T-helper 1 cell treated with Interleukin-12 subunit alpha and Interleukin-12 subunit beta and Interleukin-4 antibody, amounts not matched to agents 30 μg/mL and 1 μg/mL, for 36 hours (primary cell): Measurements from ENCODE around the gene B3GNT9.
A peak's percentile ranks its signal among the peaks of the same experiment; 100 is the strongest.

Experiments
- H3K27ac Mint-ChIP-seq: one replicate; pipeline ENCODE4 v1.8.0; 2021; ENCODE audit warnings: mild to moderate bottlenecking, mixed read lengths
- H3K27me3 Mint-ChIP-seq: one replicate; pipeline ENCODE4 v1.8.0; 2021; ENCODE audit warnings: low read depth, mixed read lengths
- H3K36me3 Mint-ChIP-seq: one replicate; pipeline ENCODE4 v1.8.0; 2021; ENCODE audit warnings: low read depth, mixed read lengths
- H3K4me1 Mint-ChIP-seq: one replicate; pipeline ENCODE4 v1.8.0; 2021; ENCODE audit warnings: low read depth, mixed read lengths
- H3K4me3 Mint-ChIP-seq: one replicate; pipeline ENCODE4 v1.8.0; 2021; ENCODE audit warnings: mild to moderate bottlenecking, moderate library complexity, mixed read lengths
- H3K9me3 Mint-ChIP-seq: one replicate; pipeline ENCODE4 v1.8.0; 2021; ENCODE audit warnings: mixed read lengths

Gene B3GNT9

DNA sequence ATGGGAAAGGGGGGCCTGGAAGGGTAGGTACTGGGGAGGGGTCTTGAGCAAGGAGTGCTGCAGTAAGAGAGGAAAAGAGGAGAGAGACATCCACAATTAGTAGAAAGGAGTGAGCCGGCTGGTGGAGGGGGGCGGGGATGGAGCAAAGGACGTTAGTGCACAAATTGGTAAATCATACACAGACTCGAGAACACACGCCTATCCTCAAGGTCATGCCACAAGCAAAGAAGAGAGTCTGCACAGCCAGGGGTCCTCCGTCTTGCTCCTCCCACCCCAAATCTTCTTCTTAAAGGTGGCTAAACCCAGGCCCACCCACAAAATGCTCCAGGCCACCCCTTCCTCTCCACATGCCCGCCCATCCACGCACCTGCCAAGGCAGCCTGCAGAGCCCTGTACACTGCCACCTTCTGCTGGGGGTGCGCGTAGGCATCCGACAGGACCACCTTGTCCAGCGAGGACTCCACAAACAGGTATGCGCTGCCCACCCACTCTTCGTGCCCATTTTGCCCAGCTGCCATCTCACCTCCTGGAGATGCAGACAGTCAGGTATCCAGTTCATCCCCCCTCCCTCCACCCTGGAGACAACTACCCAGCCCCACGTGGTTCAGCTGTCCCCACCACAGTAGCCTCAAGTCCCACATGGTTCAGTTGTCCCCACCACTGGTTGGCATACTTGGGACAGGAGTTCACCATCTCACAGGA lies 5.5 kb upstream of the B3GNT9 start:
- peak overlapping the region; percentile 99 for H3K27ac Mint-ChIP-seq
- peak overlapping the region; percentile 59 for H3K4me3 Mint-ChIP-seq
- no peaks in the 10 kb centered on the region for H3K9me3 Mint-ChIP-seq
- H3K27me3 Mint-ChIP-seq, result no peaks in the 10 kb centered on the region
- H3K4me1 Mint-ChIP-seq, result peaks cover 56% of the 10 kb centered on the region
- peaks cover 42% of the 10 kb centered on the region for H3K36me3 Mint-ChIP-seq

DNA sequence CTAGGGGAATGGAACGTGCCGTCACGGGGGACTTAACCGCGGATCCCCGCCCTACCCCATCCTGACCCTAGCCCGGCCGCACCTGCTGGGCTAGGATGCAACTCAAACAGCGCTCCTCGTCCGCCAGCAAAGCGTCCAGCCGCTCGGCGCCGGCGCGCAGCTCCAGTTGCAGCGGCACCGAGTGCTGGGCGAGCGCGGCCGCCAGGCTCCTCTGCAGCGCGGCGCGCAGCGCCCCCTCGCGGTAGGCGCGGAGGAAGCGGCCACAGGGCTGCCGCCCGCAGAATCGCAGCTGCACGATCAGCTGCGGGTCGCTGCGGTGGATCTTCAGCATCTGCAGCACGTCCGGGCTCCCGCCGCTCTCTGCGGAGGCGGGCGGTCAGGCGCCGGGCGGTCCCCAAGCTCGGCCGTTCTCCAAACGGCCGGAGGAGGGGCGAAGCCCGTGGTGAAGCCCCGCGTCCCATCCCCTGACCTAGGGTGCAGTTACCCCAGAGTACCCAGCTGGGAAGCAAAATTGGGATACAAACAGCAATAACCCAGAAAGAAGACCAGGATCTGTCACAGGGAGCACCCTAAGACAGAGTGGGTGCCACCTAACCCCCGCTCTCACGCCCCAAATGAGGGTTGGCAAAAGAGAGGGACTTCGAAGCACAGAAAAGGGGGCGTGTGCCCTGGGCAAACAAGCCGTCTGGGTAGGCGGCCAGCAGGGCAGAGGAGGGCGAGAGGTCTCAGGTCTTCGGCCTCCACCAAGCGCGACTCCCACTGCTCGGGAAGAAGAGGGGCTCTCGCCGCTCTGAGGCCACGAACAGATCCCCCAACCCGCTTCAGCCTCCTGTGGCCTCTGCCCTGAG lies 4.7 kb upstream of the B3GNT9 start:
- H3K27me3 Mint-ChIP-seq, result no peaks in the 10 kb centered on the region

DNA sequence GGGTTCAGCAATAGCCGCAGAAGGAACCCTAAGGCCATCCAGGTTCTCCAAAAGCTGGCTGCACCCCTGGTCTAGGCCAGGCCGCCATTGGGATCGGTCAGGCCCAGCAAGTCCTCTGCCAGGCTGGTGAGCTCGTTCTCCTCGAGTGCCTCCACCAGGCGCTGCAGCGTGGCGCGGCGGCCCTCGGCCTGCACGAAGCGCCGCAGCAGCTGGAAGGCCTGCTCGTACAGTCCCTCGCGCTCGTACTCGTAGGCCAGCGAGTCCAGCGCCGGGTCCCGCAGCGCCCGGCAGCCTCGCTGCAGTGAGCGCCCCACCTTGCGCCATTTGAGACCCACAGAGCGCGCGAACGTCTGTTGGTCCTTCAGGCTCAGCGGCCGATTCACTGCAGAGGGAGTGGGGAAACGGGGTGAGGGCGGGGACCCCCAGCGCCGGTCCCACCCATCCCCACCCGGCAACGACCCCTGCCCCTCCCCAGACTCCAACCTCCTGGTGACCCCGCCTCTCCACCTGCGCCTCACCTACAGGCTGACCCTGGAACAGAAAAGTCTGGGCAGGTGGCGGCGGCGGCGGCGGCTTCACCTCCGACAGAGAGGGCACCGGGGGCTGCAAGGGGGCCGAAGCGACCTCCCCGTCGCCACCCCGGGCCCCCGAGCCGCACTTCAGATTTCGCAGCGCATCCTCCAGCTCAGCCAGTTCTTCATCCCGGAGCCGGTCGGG lies 3.9 kb upstream of the B3GNT9 start:
- Mint-ChIP-seq H3K4me1 (peaks cover 55% of the 10 kb centered on the region), H3K36me3 (peaks cover 39% of the 10 kb centered on the region), H3K27ac (no peak overlapping the region), H3K9me3 (no peaks in the 10 kb centered on the region), H3K27me3 (no peaks in the 10 kb centered on the region), H3K4me3 (peak overlapping the region; percentile 78)

More for the DNA sequence above, 4.7 kb upstream of the B3GNT9 start:
- Mint-ChIP-seq H3K9me3 (no peaks in the 10 kb centered on the region), H3K27ac (peak overlapping the region; percentile 99), H3K4me1 (peaks cover 55% of the 10 kb centered on the region), H3K4me3 (peak overlapping the region; percentile 78), H3K36me3 (peaks cover 39% of the 10 kb centered on the region)

DNA sequence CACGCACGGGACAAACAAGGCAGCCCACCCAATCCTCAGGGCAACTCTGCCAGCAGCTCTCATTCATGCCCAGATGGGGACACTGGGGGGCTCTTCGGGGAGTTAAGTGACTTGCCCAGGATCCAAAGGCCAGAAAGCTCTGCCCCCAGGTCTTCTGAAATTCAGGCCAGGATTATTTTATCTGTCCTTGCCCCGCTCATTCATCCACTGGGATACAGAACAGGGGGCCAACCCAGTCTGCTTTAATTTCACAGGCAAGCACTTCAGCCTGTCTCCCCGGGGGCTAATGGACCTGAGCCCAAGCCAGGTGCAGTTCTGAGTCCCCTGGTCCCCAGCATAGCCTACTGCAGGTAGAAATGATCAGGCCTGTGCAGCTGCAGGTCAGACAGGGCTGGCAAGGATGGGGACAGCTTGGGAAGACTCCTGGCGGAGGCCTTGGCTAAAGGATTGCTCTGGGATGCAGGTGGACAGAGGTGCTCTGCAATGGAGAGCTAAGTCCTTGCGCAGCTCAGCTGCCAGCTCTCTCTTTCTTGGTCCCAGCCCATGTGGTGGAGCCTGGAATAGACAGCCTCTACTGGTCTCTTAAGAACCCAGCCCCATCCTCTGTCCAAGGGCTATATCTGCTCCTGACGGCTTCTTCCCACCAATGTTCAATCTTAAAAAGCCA lies 766 bp upstream of the B3GNT9 start:
- peaks cover 36% of the 10 kb centered on the region for H3K4me1 Mint-ChIP-seq
- no peaks in the 10 kb centered on the region for H3K9me3 Mint-ChIP-seq
- H3K4me3 Mint-ChIP-seq, result peak overlapping the region; percentile 79
- H3K27ac Mint-ChIP-seq, result peak overlapping the region; percentile 50
- peaks cover 34% of the 10 kb centered on the region for H3K36me3 Mint-ChIP-seq
- no peaks in the 10 kb centered on the region for H3K27me3 Mint-ChIP-seq

DNA sequence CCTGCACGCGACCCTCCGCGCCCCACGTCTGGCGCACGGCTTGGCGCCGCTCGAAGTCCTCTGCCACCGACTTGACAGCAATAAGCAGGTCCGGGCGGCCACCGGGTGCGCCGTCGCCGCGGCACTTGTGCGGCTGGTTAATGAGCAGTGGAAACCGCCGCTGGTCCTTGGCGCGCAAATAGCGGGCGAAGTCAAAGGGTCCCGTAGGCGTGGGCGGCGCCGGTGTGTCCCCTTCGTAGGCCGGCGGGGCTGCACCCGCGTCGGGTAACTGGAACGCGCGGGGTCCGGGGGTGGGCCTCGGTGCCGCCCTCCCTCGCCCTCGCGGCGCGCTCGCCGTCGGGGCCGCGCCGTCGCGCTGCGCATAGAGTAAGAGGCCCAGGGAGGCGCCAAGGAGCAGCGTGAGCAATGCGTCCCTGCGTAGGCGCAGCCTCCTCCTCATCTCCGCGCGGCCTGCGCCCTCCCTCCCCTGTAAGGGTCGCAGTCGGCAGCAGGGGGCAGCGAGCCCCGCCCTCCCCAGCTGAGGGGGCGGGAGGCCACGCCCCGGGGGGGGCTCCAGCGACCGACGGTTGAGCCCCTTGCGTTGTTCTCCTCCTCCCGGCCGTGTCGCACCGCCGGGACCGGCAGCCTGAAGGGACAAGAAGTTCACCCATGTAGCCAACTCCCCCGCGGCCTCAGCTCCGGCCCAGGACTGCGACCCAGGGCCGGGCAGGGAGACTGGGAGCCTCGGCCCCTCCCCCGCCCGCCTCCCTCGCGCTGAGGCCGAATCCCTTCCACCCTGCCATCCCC lies 558 bp downstream of the B3GNT9 start:
- no peaks in the 10 kb centered on the region for H3K9me3 Mint-ChIP-seq
- H3K4me1 Mint-ChIP-seq, result peaks cover 27% of the 10 kb centered on the region
- H3K27me3 Mint-ChIP-seq, result no peaks in the 10 kb centered on the region
- no peak overlapping the region for H3K4me3 Mint-ChIP-seq
- H3K27ac Mint-ChIP-seq, result no peak overlapping the region
- H3K36me3 Mint-ChIP-seq, result peaks cover 31% of the 10 kb centered on the region

DNA sequence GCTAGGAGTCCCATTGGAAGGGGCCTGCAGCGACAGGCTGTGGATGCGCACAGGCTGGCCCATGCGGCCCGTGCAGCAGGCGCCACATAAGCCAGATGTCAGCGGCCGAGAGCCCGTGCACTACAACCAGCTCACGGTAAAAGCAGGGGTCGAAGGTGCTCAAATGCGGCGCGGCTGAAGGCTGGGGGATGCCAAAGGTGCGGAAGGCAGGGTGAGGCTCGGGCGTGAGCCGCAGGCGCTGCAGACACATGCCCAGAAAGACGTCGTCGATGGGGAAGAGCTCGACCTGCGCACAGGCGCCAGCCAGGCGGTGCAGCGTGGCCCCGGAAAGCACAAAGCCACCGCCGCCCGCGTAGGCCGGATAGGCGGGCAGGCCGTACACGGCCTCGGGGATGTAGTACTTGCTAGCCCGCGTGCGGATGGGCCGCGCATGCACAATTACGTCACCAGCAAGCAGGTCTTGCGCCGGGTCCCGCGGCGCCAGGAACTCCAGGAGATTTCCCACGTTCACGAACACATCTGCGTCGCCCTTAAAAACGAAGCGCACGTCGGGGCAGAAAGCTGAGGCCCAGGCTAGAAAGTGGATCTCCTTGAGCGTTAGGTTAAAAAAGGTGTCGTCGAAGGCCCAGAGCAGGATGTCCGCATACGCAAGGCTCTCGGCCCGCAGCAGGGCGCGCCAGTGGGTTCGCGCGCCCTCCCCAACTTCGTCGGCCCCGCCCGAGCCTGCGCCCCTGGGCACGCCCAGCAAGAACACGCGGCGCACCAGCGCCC lies 1.3 kb downstream of the B3GNT9 start:
- peak overlapping the region; percentile 46 for H3K4me3 Mint-ChIP-seq
- H3K9me3 Mint-ChIP-seq, result no peaks in the 10 kb centered on the region
- H3K4me1 Mint-ChIP-seq, result peaks cover 27% of the 10 kb centered on the region
- no peaks in the 10 kb centered on the region for H3K27me3 Mint-ChIP-seq
- H3K27ac Mint-ChIP-seq, result no peak overlapping the region
- H3K36me3 Mint-ChIP-seq, result peaks cover 32% of the 10 kb centered on the region

DNA sequence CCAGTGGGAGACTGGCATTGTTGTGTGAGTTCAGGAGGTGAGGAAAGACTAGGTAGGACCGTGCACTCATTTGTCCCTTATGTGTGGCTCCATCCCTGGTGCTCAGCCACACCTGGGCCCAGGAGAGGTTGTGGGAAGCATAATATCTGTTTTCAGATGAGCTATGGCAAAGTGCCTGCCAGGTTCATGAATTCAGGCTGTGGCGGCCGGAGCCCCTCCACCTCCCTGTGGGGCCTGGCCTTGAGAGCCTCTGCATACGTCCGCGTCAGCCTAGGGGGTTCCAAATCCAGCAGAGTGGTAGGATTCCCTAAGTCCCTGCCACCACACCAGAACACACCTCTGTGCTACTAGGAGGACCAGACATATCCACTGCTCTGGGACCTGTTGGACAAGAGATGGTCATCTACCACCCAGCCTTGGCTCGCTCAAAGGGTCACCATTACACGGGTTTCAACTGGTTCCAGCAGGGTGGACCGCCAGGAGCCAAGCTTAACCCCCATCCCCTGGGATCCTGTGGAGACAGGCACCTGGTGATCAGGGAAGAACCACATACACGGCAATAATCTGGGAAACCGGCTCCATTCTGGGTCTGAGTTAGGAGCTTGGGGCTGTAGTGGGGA lies 2.0 kb downstream of the B3GNT9 start:
- Mint-ChIP-seq H3K4me3 (peak overlapping the region; percentile 46), H3K27me3 (no peaks in the 10 kb centered on the region), H3K36me3 (peaks cover 29% of the 10 kb centered on the region), H3K9me3 (no peaks in the 10 kb centered on the region), H3K4me1 (peaks cover 22% of the 10 kb centered on the region), H3K27ac (no peak overlapping the region)

DNA sequence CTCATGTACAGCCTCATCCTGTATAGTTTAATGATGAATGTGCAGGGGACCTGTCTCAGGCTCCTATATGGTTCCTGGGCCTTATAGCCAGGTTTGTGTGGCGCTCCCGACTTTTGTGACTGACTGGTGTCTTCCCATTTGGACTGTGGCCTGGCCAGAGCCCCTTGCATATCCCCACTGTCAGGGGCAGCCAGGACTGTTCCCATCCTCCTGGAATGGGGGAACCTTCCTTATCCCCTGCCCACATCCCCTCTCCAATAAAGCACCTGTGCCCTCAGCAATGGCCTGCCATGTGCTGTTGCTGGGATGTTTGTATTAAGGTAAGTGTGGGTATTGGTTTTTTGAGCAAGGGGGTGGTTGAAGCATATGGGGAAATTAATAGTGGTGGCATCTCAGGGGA lies 2.6 kb downstream of the B3GNT9 start:
- Mint-ChIP-seq H3K36me3 (peaks cover 30% of the 10 kb centered on the region), H3K27ac (no peak overlapping the region), H3K9me3 (no peaks in the 10 kb centered on the region), H3K4me3 (peak overlapping the region; percentile 46), H3K27me3 (no peaks in the 10 kb centered on the region), H3K4me1 (peaks cover 19% of the 10 kb centered on the region)

DNA sequence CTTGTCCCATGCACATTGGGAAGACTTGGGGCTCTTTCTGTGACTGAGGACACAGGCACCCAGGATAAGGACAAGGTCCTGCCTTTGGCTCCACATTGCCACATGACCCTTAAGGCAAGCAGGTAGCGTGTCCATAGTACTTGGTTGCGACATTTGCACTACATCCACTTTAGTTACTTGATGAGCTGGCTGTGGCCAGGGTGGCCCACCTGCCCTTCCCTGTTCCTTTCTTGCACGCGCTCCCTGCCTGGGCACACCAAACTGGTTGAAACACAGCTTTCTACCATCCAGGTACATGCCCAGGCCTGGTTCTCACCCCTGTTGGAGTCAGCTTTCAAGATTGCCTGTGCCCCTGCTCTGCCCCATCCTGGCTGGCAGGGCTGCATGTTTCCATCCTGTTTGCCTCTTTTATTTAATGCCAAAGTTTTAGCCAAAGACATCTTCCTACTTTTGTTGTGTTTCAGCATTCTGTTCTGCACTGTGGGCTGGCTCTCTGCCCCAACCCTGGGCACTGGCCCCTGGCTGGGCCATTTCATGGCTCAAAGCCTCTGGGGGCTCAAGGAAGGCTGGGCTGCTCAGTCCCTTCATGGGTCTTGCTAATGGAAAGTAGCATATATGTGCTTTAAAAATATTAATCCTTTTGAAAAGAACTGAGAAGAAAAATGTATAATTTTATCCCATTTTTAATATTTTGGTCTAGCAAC lies 3.2 kb downstream of the B3GNT9 start:
- peaks cover 27% of the 10 kb centered on the region for H3K36me3 Mint-ChIP-seq
- H3K4me1 Mint-ChIP-seq, result peaks cover 13% of the 10 kb centered on the region
- H3K4me3 Mint-ChIP-seq, result no peak overlapping the region
- H3K27me3 Mint-ChIP-seq, result no peaks in the 10 kb centered on the region
- no peaks in the 10 kb centered on the region for H3K9me3 Mint-ChIP-seq
- H3K27ac Mint-ChIP-seq, result no peak overlapping the region

DNA sequence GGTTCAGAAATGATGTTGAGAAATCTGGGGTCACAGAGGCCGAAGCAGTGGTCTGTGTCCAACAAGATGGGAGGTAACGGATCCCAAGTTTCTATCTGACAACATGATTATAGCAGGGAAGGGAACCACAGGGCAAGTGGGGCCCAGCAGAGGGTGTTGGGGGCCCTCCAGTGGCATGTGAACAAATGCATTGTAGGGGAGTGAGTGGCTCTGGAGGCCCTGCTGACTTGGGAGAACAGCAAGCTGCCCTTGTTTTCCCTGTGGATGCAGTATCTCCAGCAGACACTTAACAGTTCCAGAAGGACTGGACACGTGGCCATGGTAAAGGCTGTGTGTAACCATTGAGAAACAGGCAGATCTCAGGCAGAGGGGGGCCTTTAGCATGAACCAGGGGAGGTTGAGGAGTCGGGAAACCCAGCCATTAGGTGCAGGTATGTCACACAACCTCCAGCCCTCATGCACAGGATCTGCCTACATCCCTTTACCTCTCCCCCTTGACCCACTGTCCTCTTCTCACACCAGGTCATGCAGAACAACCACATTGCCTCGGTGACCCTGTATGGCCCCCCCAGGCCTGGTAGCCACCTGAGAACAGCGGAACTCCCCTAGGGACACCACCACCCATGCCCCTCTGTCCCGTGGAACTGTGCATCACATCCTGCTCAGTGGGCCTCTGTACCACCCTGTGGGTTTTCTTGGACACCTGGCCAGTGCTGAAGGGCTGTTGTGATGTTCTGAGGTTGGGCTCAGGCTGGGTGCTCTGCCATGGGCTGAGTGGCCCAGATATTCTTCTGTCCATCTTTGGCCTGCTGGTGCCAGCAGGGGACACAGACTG lies 4.1 kb downstream of the B3GNT9 start:
- no peaks in the 10 kb centered on the region for H3K27me3 Mint-ChIP-seq
- H3K27ac Mint-ChIP-seq, result no peak overlapping the region
- H3K36me3 Mint-ChIP-seq, result peaks cover 28% of the 10 kb centered on the region
- no peak overlapping the region for H3K4me3 Mint-ChIP-seq
- peaks cover 9% of the 10 kb centered on the region for H3K4me1 Mint-ChIP-seq
- H3K9me3 Mint-ChIP-seq, result no peaks in the 10 kb centered on the region

DNA sequence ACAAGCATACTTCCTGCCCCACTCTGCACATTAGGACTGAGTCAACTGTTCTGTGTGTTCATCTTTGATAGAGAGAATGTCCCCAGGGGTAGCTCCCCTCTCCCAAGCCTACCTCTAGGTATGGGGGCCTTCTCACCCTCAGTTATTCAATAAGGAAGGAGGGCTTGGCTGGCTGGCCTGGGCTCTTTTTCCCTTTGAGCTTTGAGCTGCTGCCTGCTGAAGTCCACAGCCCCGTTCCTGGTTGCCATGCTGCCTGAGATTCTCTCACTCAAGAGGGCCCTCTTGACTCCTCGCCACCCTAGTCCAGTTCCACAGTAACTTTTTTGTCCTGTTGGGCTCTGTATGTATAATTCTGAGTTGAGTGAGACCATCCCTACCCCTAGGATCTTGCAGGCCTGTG lies 5.1 kb downstream of the B3GNT9 start:
- no peak overlapping the region for H3K4me3 Mint-ChIP-seq
- peaks cover 33% of the 10 kb centered on the region for H3K36me3 Mint-ChIP-seq
- no peaks in the 10 kb centered on the region for H3K9me3 Mint-ChIP-seq
- H3K27me3 Mint-ChIP-seq, result no peaks in the 10 kb centered on the region
- H3K27ac Mint-ChIP-seq, result peak overlapping the region; percentile 31
- H3K4me1 Mint-ChIP-seq, result peaks cover 2% of the 10 kb centered on the region

DNA sequence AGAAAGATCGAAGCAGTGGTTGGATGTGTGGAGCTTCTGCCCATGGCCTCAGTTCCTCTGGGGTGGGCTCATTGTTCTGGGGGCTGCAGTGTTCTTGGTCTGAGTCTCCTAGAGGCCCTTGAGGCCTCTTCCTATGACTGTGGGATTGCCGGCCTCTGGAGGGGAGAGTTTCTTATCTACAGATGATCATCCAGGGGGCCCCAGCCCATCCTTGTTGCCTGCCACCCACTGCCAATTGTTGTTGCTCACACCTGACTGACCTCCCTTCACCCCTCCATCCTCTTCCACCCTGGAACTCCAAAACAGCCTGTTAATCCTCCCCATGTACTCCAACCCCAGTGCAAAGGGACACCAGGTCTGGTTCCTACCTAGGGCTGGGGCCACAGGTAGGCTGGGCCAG lies 5.9 kb downstream of the B3GNT9 start:
- Mint-ChIP-seq H3K4me1 (peaks cover 2% of the 10 kb centered on the region), H3K4me3 (no peak overlapping the region), H3K36me3 (peaks cover 40% of the 10 kb centered on the region), H3K9me3 (no peaks in the 10 kb centered on the region), H3K27ac (no peak overlapping the region), H3K27me3 (no peaks in the 10 kb centered on the region)
